ENCODE measurements around the gene ARHGEF7.

Gene ARHGEF7

GRCh38 chr13:111228262-111229144 lies 113.4 kb downstream of the ARHGEF7 start:
- no peak for DNase-seq

GRCh38 chr13:111230385-111230930 lies 115.3 kb downstream of the ARHGEF7 start:
- DNase-seq, result no peak

- DNase-seq, result no peak
Observed at GRCh38 chr13:111232191-111232590, 117.1 kb downstream of the ARHGEF7 start.

GRCh38 chr13:111233080-111233479 lies 118.0 kb downstream of the ARHGEF7 start:
- DNase-seq, result no peak

- DNase-seq, result no peak
Observed at GRCh38 chr13:111239764-111240670, 124.9 kb downstream of the ARHGEF7 start.

- DNase-seq, result no peak
Observed at GRCh38 chr13:111241006-111241755, 126.1 kb downstream of the ARHGEF7 start.

- DNase-seq, result no peak
Observed at GRCh38 chr13:111241862-111242261, 126.8 kb downstream of the ARHGEF7 start.

- DNase-seq, result no peak
Observed at GRCh38 chr13:111242585-111242984, 127.5 kb downstream of the ARHGEF7 start.

- DNase-seq, result no peak
Observed at GRCh38 chr13:111243981-111244380, 128.9 kb downstream of the ARHGEF7 start.

- DNase-seq, result no peak
Observed at GRCh38 chr13:111245576-111246384, 130.7 kb downstream of the ARHGEF7 start.

GRCh38 chr13:111247552-111247951 lies 132.4 kb downstream of the ARHGEF7 start:
- no peak for DNase-seq

- DNase-seq, result no peak
Observed at GRCh38 chr13:111248822-111249221, 133.7 kb downstream of the ARHGEF7 start.

- DNase-seq, result no peak
Observed at GRCh38 chr13:111249637-111250360, 134.7 kb downstream of the ARHGEF7 start.

GRCh38 chr13:111251646-111252445 lies 136.7 kb downstream of the ARHGEF7 start:
- no peak for DNase-seq

- no peak for DNase-seq
Observed at GRCh38 chr13:111252446-111253364, 137.6 kb downstream of the ARHGEF7 start.

GRCh38 chr13:111253365-111253872 lies 138.3 kb downstream of the ARHGEF7 start:
- no peak for DNase-seq

GRCh38 chr13:111255228-111255790 lies 140.2 kb downstream of the ARHGEF7 start:
- no peak for DNase-seq

- no peak for DNase-seq
Observed at GRCh38 chr13:111256458-111256857, 141.3 kb downstream of the ARHGEF7 start.
